Thyroid gland (tissue), 4 donors: ENCODE data around the gene ELFN1.

Experiments used
- CTCF ChIP-seq, 6 experiments: fragments of 200-600 bp in 3 of 6; fragments of 450-650 bp in 3 of 6; sonication (generic) in 3 of 6; IDR thresholded peaks; one replicate each; pipeline ENCODE4 v1.5.1; 2016 to 2019; ENCODE audit warnings: antibody characterized with exemption in 6 of 6, mild to moderate bottlenecking in 2 of 6, inconsistent platforms in 1 of 6, moderate library complexity in 1 of 6
- POLR2A ChIP-seq, 2 donors: fragments of 450-650 bp; IDR thresholded peaks; one replicate each; pipeline ENCODE4 v1.6.1; 2017; ENCODE audit warnings: antibody characterized with exemption in 2 of 2, mild to moderate bottlenecking in 2 of 2, moderate library complexity in 1 of 2

- TF ChIP-seq CTCF (IDR thresholded peaks at IDR 0.05) (no peak), POLR2A (IDR thresholded peaks at IDR 0.05) (no peak)
Measured at GRCh38 chr7:1725199-1725690, 55.2 kb downstream of the ELFN1 start.
